ENCODE data around the gene SPRR3. TPM values are rescaled to one million over a fixed set of nuclear protein-coding genes. Genes with fewer than 3 reads are reported as not detected.

The SPRR3 gene
- polyA plus RNA-seq, 3 donors, result not detected

- WGBS (ENCODE audit: insufficient coverage), result 80% methylated on average over 1 of the region's 4 CpGs
- H4K20me1 ChIP-seq (ENCODE audit: insufficient read depth, low read length), result no peaks in the 10 kb centered on the region
- TF ChIP-seq CTCF (IDR thresholded peaks at IDR 0.05), result no peak
- Mint-ChIP-seq H3K36me3 (no peaks in the 10 kb centered on the region), H3K9me3 (no peaks in the 10 kb centered on the region), H3K4me1 (no peaks in the 10 kb centered on the region), H3K27me3 (ENCODE audit: low read depth in 3 of 3) (peaks cover 7 to 16% (median 7%) of the 10 kb centered on the region in 3 donors), H3K4me3 (no peak within 1 kb of the TSS), H3K27ac (no peak within 1 kb of the TSS)
- H3K4me3 ChIP-seq (replicated peaks in 1 of 3; ENCODE audit: low read depth in 2 of 3, low read length in 3 of 3), result no peak within 1 kb of the TSS
- no peaks in the 10 kb centered on the region for H3K79me2 ChIP-seq (ENCODE audit: insufficient read depth, low read length)
- no peak within 1 kb of the TSS for H3K4me2 ChIP-seq (replicated peaks; ENCODE audit: extremely low read depth, low read length, poor library complexity, severe bottlenecking)
- H3K9me3 ChIP-seq (replicated peaks in 1 of 2; ENCODE audit: control insufficient read depth in 1 of 2, insufficient read depth in 1 of 2, low read length in 2 of 2), result no peaks in the 10 kb centered on the region
- no peak within 1 kb of the TSS for H3K9ac ChIP-seq (ENCODE audit: insufficient read depth, low read length, poor library complexity, severe bottlenecking)
- no peaks in the 10 kb centered on the region for H3K4me1 ChIP-seq (ENCODE audit: control insufficient read depth in 1 of 2, insufficient read depth in 2 of 2, low read length in 2 of 2)
- peaks cover 2 to 5% of the 10 kb centered on the region in 2 donors for H3K27me3 ChIP-seq (ENCODE audit: control insufficient read depth in 2 of 2, insufficient read depth in 2 of 2, low read length in 2 of 2)
- H2AFZ ChIP-seq (ENCODE audit: insufficient read depth, low read depth, low read length, poor library complexity, severe bottlenecking), result no peak within 1 kb of the TSS
- DNase-seq, result no peak
- no peaks in the 10 kb centered on the region for H3K36me3 ChIP-seq (replicated peaks in 1 of 2; ENCODE audit: control insufficient read depth in 1 of 2, insufficient read depth in 2 of 2, low read length in 2 of 2)
- intact Hi-C loops (cut with micrococcal nuclease), result no loop called here
- H3K27ac ChIP-seq (ENCODE audit: low read depth in 1 of 2, low read length in 2 of 2), result no peak within 1 kb of the TSS
These were observed 39.5 kb downstream of the SPRR3 start, which contains the start of gene SPRR2D for GRCh38 chr1:153040950-153041631. Gene SPRR2D, minus strand, starts transcription at chr1:153041120. Its CDS starts 774 bp downstream, at chr1:153040346.

- no peak overlapping the region for H3K27ac ChIP-seq (ENCODE audit: low read depth in 1 of 2, low read length in 2 of 2)
- intact Hi-C loops (cut with micrococcal nuclease), result no loop called here
- H3K9me3 ChIP-seq (replicated peaks in 1 of 2; ENCODE audit: control insufficient read depth in 1 of 2, insufficient read depth in 1 of 2, low read length in 2 of 2), result no peaks in the 10 kb centered on the region
- peaks cover 2 to 5% of the 10 kb centered on the region in 2 donors for H3K27me3 ChIP-seq (ENCODE audit: control insufficient read depth in 2 of 2, insufficient read depth in 2 of 2, low read length in 2 of 2)
- no peak for TF ChIP-seq CTCF (IDR thresholded peaks at IDR 0.05)
- WGBS (ENCODE audit: insufficient coverage), result 83% methylated on average over 2 of the region's 2 CpGs
- H3K36me3 ChIP-seq (replicated peaks in 1 of 2; ENCODE audit: control insufficient read depth in 1 of 2, insufficient read depth in 2 of 2, low read length in 2 of 2), result no peaks in the 10 kb centered on the region
- H3K4me1 ChIP-seq (ENCODE audit: control insufficient read depth in 1 of 2, insufficient read depth in 2 of 2, low read length in 2 of 2), result no peaks in the 10 kb centered on the region
- H2AFZ ChIP-seq (ENCODE audit: insufficient read depth, low read depth, low read length, poor library complexity, severe bottlenecking), result no peak overlapping the region
- no peaks in the 10 kb centered on the region for H3K4me1 Mint-ChIP-seq
- no peak overlapping the region for H3K4me3 Mint-ChIP-seq
- H3K9ac ChIP-seq (ENCODE audit: insufficient read depth, low read length, poor library complexity, severe bottlenecking), result no peak overlapping the region
- H4K20me1 ChIP-seq (ENCODE audit: insufficient read depth, low read length), result no peaks in the 10 kb centered on the region
- H3K79me2 ChIP-seq (ENCODE audit: insufficient read depth, low read length), result no peaks in the 10 kb centered on the region
- no peak overlapping the region for H3K4me3 ChIP-seq (replicated peaks in 1 of 3; ENCODE audit: low read depth in 2 of 3, low read length in 3 of 3)
- H3K36me3 Mint-ChIP-seq, result no peaks in the 10 kb centered on the region
- no peak overlapping the region for H3K4me2 ChIP-seq (replicated peaks; ENCODE audit: extremely low read depth, low read length, poor library complexity, severe bottlenecking)
- H3K27ac Mint-ChIP-seq, result no peak overlapping the region
- H3K27me3 Mint-ChIP-seq (ENCODE audit: low read depth in 3 of 3), result peaks cover 6 to 26% (median 8%) of the 10 kb centered on the region in 3 donors
- H3K9me3 Mint-ChIP-seq, result peaks cover 2 to 10% (median 5%) of the 10 kb centered on the region in 7 donors
- DNase-seq, result no peak
These were observed 47.7 kb downstream of the SPRR3 start for GRCh38 chr1:153049211-153049610.

Small RNA genes within 50 kb of the gene (small RNA-seq; reads per million reads assigned to genes)
- gene AL356867.1 (ENCODE audit: insufficient read length, low read depth) (not detected), gene RF00322 (ENCODE audit: insufficient read length, low read depth) (not detected), gene SPRR1A (ENCODE audit: insufficient read length, low read depth) (not detected)

Other genes with a start within 250 kb of the SPRR3 start
- gene KPRP, start 243.7 kb upstream of the SPRR3 start, polyA plus RNA-seq, result not detected
- gene LCE1F, start 226.6 kb upstream of the SPRR3 start, polyA plus RNA-seq, result not detected
- gene LCE1E, start 215.5 kb upstream of the SPRR3 start, polyA plus RNA-seq, result not detected
- not detected for gene LCE1D, start 205.0 kb upstream of the SPRR3 start, polyA plus RNA-seq
- not detected for gene LCE1C, start 195.1 kb upstream of the SPRR3 start, polyA plus RNA-seq
- gene LCE1B, start 189.8 kb upstream of the SPRR3 start, polyA plus RNA-seq, result not detected
- gene LCE1A, start 174.3 kb upstream of the SPRR3 start, polyA plus RNA-seq, result not detected
- not detected for gene LCE6A, start 158.9 kb upstream of the SPRR3 start, polyA plus RNA-seq
- not detected for gene LCE7A, start 141.8 kb upstream of the SPRR3 start, polyA plus RNA-seq
- gene SMCP, start 123.4 kb upstream of the SPRR3 start, polyA plus RNA-seq, result not detected
- gene IVL, start 93.2 kb upstream of the SPRR3 start, polyA plus RNA-seq, result not detected
- gene SPRR5, start 54.5 kb upstream of the SPRR3 start, polyA plus RNA-seq, result not detected
- not detected for gene SPRR4, start 31.1 kb upstream of the SPRR3 start, polyA plus RNA-seq
- not detected for gene SPRR1A, start 17.7 kb upstream of the SPRR3 start, polyA plus RNA-seq
- not detected for gene SPRR1B, start 29.5 kb downstream of the SPRR3 start, polyA plus RNA-seq
- gene SPRR2D, start 39.4 kb downstream of the SPRR3 start, polyA plus RNA-seq, result not detected
- gene SPRR2A, start 55.8 kb downstream of the SPRR3 start, polyA plus RNA-seq, result not detected
- gene SPRR2B, start 69.9 kb downstream of the SPRR3 start, polyA plus RNA-seq, result not detected
- not detected for gene SPRR2E, start 92.8 kb downstream of the SPRR3 start, polyA plus RNA-seq
- not detected for gene SPRR2F, start 111.8 kb downstream of the SPRR3 start, polyA plus RNA-seq
- gene SPRR2G, start 149.1 kb downstream of the SPRR3 start, polyA plus RNA-seq, result not detected
- not detected for gene LELP1, start 201.7 kb downstream of the SPRR3 start, polyA plus RNA-seq
- gene PRR9, start 215.8 kb downstream of the SPRR3 start, polyA plus RNA-seq, result not detected

Data from CD14-positive monocyte (primary cell).